GM21526 (cell line): ENCODE data around the gene DYRK1A.

Experiments
- ATAC-seq: cut with Tn5 transposase; IDR thresholded peaks from one replicate; pipeline ENCODE4 v1.9.1; 2021; ENCODE audit warnings: moderate library complexity; ENCODE audit not compliant: unreplicated experiment, low FRiP score

The DYRK1A gene

GRCh38 chr21:37383784-37384311 lies 17.3 kb downstream of the DYRK1A start:
- no peak for ATAC-seq

GRCh38 chr21:37384416-37384815 lies 17.8 kb downstream of the DYRK1A start:
- ATAC-seq = no peak

DNA sequence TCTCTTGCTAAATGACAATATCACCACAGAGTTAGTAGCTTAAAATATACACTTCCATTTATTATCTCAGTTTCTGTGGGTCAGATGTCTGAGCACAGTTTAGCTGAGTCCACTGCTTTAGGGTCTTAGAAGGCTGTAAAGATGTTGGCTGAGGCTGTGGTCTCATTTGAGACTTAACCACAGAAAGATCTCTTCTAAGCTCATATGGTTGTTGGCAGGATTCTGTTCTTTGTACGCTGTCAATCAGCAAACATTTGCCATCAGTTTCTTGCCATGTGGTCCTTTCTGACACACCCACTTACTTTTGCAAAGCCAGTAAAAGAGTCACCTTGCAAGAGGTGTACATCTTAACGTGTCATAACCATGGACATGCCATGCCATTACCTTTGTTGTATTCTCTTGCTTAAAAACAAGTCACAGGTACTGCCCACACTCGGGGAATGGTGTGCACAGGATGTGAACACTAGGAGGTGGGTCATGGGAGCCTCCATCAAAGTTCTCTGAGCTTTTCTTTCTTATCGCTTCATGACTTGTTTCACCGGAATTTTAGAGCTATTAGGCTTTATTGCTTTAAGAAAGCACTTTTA lies 18.7 kb downstream of the DYRK1A start:
- ATAC-seq = no peak

DNA sequence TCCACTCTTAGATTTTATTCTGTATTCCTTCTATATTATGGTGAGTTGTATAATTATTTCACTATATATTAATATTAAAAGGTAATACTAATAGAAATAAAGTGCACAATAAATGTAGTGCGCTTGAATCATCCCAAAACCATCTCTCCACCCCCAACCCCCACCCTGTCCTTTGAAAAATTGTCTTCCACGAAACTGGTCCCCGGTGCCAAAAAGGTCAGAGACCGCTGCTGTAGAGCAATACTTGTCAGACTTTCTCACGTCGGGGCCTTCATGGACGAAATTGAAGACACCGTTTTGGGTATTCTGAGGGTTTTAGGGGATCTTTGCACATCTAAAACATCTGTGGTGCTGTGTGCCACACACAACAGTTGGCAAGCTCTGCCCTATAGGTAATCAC lies 19.6 kb downstream of the DYRK1A start:
- no peak for ATAC-seq

DNA sequence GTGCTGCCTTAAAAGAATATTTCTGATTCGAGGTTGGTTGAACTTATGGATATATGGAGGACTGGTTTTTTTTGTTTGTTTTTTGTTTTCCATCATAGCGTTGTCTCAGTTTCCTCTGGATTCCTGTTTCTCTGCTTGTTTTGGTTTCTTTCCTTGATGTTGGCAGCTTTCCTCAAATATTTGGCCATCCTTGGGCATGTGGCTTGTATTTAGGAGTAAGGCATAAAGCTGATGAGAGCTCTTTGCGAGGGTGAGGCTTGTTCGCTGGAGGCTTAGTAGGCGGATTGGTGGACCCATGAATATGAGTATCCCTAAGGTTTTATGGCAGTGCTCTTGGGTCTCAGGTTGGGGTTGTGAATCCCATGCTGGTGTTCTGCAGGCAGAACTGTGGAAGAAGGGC lies 22.9 kb downstream of the DYRK1A start:
- no peak for ATAC-seq

DNA sequence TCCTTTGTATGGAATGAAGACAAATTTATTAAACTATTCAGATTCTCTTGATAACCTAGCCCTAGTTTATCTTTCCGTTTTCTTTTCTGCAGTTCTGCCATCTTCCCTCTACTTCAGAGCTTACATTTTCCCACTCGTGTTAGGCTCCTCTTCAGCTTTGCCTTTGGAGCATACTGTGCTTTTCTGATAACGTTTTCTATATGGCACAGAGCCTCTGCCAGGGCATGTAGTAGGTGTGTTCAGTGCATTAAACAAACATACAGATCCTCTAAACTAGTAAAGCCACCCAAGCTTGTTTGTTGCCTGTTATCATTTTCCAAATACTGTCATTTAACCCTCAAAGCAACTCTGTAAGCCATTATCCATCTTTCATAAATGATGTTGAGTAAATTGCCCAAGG lies 25.1 kb downstream of the DYRK1A start:
- no peak for ATAC-seq

GRCh38 chr21:37392441-37392840 lies 25.9 kb downstream of the DYRK1A start:
- ATAC-seq = no peak

- no peak for ATAC-seq
These were observed 26.5 kb downstream of the DYRK1A start for GRCh38 chr21:37393030-37393429.

DNA sequence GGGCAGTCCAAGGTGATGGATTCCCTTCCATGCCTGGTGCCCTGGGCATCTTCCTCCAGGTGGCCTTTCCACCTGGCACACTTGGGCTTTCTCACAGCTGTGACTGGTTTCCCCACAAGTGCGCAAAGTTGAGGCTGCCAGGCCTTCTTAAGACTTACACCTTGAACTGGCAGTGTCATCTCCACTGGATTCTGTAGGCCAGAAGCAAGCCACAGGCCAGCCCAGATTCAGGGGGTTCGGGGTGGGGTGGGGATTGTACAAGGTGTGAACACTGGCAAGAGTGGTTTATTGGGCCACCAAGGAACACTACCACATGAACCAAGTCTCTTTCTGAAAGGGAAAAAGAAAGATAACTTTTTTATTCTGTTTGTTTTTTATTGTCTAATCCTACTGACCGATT lies 27.2 kb downstream of the DYRK1A start:
- ATAC-seq = no peak

GRCh38 chr21:37395961-37396360 lies 29.4 kb downstream of the DYRK1A start:
- no peak for ATAC-seq

GRCh38 chr21:37396855-37397254 lies 30.3 kb downstream of the DYRK1A start:
- ATAC-seq = no peak

DNA sequence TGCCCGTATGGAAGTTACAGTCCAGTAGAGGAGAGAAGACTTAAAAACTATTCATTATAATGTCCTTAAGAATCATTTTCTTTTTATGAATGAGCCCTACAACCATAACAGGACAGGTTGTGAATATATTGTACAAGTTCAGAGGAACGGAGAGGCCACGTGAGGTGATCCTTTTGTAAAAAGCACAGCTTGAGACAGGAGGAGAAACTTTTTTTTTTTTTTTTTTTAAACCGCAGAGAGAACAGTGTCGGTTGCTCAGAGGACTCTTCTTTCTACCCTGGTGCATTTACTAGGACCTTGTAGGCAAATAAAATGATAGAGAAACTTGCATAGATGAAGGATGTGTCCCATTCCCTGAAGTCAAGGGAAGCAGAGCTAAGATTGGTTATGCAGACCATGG lies 32.1 kb downstream of the DYRK1A start:
- ATAC-seq = no peak

GRCh38 chr21:37402251-37402867 lies 35.8 kb downstream of the DYRK1A start:
- no peak for ATAC-seq

GRCh38 chr21:37405629-37406028 lies 39.1 kb downstream of the DYRK1A start:
- ATAC-seq = no peak

- ATAC-seq = peak; percentile 44
These were observed 41.3 kb downstream of the DYRK1A start for GRCh38 chr21:37407719-37408420.

DNA sequence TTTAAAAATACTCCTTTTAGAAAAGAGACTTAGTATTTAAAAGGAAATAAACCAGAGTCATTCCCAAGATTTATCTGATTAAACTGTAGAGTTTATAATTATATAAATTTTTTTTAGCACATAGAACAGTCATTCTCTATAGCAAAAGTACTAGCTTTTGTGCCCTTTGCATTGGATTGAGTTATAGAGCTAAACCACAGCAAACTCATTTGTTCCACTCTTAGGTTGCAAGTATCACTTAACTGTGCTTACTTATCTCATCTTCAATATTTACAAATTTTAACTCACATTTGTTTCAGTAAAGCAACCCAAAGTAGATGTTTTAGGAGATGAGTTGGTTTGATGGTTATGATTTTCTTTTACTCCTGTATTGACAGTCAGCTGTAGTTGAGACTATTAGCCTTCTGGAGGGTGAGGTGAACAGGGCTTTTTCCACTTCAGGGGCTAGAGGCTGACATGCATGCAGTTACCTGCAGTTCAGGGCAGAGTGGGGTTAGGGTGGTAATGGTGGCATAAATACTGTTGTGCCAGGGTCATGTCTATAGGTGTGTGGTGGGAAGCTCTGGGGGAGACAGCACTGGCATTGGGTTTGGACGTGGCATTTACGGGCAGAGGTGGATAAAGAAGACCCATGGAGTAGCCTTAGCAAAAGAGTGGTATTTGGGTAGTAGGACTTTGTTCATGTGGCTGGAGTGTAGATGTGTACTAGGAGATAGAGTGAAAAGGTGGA lies 42.1 kb downstream of the DYRK1A start:
- ATAC-seq = no peak

DNA sequence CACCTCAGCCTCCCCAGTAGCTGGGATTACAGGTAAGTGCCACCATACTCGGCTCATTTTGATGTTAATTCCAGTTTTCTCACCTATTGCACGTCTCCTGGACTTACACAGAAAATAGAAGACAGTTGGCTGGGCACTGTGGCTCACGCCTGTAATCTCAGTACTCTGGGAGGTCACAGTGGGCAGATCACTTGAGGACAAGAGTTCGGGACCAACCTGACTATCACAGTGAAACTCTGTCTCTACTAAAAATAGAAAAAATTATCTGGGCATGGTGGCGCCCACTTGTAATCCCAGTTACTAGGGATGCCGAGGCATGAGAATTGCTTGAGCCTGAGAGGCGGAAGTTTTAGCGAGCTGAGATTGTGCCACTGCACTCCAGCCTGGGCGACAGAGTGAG lies 44.1 kb downstream of the DYRK1A start:
- ATAC-seq = no peak

GRCh38 chr21:37412603-37413360 lies 46.2 kb downstream of the DYRK1A start:
- no peak for ATAC-seq

DNA sequence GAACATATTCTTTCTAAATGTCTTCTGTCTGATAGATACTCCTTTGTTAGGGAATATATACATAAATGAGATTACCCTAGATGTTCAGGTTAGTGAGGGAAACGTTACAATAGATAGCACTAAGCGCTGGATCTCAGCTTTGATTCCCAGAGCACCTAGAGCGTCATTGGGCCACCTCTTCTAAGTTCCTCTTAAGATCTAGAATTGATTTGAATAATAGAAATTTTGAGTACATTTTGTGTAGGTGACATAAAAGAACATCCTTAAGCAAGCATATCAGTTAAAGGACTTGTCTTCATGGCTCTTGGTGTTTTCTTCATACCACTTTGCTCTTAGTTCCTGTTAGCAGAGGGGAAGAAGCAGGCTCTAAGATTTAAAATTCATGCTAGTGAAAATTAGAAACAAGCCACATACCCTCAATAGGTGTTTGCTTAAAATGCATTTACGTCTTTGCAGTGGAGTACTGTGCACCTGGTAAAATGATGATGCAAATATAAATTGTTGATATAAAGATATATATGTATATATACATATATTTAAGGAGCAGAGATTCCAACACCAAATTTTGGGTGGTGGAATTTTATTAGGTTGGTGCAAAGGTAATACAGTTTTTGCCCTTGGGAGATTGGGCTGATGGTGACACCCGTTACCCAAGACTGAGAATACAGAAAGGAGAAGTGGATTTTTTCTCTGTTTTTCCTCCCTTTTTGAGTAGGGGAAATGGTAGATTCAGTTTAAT lies 47.1 kb downstream of the DYRK1A start:
- no peak for ATAC-seq
